HUES64 (cell line): ENCODE measurements around the gene ARAP1.

Experiments
- H3K27ac ChIP-seq: 2 replicates; pipeline ENCODE4 v1.7.0; 2013; ENCODE audit warnings: low read depth, low read length, inconsistent platforms
- H3K27me3 ChIP-seq: 2 replicates; pipeline ENCODE4 v1.6.1; 2013; ENCODE audit warnings: mild to moderate bottlenecking, low read length; ENCODE audit not compliant: insufficient read depth
- H3K36me3 ChIP-seq: 2 replicates; pipeline ENCODE4 v1.6.1; 2013; ENCODE audit warnings: mild to moderate bottlenecking, low read length; ENCODE audit not compliant: insufficient read depth
- H3K4me1 ChIP-seq: 2 replicates; pipeline ENCODE4 v1.6.1; 2013; ENCODE audit warnings: mild to moderate bottlenecking, low read length, moderate library complexity; ENCODE audit not compliant: insufficient read depth
- H3K4me3 ChIP-seq: 2 replicates; pipeline ENCODE4 v1.5.1; 2013; ENCODE audit warnings: mild to moderate bottlenecking, low read length, moderate library complexity
- H3K9ac ChIP-seq: 2 replicates; pipeline ENCODE4 v1.6.1; 2013; ENCODE audit warnings: mild to moderate bottlenecking, low read depth, low read length
- H3K9me3 ChIP-seq: 2 replicates; pipeline ENCODE4 v1.6.1; 2013; ENCODE audit warnings: low read depth, low read length; ENCODE audit not compliant: insufficient read depth
- WGBS: fragments of 150-250, 120-280 bp; methylation state at CpG from one replicate; pipeline ENCODE4 v1.1.7; 2013; ENCODE audit warnings: missing lambda C conversion rate; 5-methylcytosine and 5-hydroxymethylcytosine counted together

Gene ARAP1

DNA sequence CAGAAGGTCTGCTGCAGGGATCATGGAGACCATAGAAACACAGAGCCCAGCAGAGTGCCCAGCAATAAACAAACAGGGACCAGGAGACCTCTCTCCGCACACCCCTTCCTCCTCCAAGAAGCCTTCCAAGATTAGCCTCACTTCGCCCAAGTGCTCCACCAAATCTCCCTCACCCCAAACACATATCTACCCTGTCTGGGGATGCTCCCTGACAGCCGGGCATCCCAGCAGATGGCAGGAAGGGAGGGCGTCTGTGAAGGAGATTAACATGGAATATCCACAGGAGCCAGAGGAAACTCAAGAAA lies 26.5 kb downstream of the ARAP1 start:
- 90% methylated on average over 4 of the region's 4 CpGs for WGBS
- H3K27ac ChIP-seq = no peak overlapping the region
- no peak overlapping the region for H3K9ac ChIP-seq

DNA sequence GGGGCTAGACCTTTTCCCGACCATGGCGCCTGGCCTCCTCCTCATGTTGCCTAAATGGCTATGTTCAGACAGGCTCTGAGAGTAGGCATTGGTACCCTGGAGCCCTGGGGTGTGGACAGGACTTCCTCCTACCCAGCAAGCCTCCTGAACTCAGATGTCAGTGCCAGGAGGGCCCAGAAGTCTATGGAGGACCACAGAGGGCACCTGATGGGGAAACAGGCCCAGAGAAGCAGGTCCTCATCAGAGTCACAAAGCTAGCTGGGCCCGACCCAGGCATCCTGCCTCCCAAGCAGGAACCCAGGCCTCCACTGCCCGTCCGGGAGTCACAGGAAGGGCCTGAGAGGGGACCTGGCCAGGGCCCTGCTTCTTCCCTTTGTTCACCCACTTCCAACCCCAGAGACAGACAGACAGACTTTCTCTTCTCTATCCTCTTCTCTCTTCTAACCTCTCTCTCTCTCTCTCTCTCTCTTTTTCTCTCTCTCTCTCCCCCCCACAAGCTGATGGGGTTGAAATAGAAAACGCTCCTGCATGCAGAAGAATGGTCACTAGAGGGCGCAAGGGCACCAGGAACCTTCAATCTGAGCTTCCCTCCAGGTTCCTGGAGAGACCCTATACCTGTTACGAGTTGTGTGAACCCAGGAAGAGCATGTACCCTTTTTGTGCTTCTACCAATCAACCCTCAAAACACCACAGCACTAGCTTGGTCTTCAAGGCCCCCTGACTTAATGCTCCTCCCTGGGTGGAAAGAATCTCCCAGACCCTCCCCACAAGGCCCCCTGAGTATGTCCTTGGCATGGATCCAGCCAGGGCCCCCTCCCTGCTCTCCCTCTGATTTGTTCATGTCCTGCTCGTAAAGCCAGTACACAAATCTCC lies 27.1 kb downstream of the ARAP1 start:
- Histone ChIP-seq H3K27me3 (no peaks in the 10 kb centered on the region), H3K4me1 (peaks cover 7% of the 10 kb centered on the region; the same call in 1 of the 2 replicates), H3K9me3 (no peaks in the 10 kb centered on the region), H3K9ac (no peak overlapping the region), H3K4me3 (no peak overlapping the region), H3K27ac (no peak overlapping the region), H3K36me3 (peaks cover 11% of the 10 kb centered on the region; the same call in 1 of the 2 replicates)
- 63% methylated on average over 9 of the region's 9 CpGs for WGBS

More for the DNA sequence above, 26.5 kb downstream of the ARAP1 start:
- no peaks in the 10 kb centered on the region for H3K27me3 ChIP-seq
- no peaks in the 10 kb centered on the region for H3K9me3 ChIP-seq
- H3K36me3 ChIP-seq = peaks cover 11% of the 10 kb centered on the region; the same call in 1 of the 2 replicates
- H3K4me1 ChIP-seq = peaks cover 11% of the 10 kb centered on the region; the same call in 1 of the 2 replicates
- H3K4me3 ChIP-seq = no peak overlapping the region

DNA sequence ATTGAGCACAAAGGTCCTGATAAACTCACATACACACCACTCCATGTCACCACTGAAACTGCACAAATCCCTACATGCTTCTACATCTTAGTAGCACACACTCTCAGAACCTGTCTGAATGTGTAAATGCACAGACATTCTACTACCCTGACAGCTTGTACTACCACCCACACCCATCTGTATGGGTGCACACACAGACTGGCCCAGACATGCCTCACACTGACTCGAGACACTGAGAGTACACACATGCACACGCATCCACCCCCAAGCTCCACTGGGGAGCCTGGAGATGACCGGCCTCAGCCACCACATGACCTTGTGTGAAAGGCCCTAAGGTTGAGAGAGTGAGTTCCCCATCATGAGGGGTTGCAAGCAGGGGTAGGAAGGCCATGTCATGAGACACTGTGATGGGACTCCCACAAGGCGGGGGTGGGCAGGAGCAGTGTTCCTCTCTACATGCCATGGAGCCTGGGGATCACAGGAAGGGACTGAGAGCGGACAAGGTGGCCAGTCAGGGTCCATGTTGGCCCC lies 28.1 kb downstream of the ARAP1 start:
- Histone ChIP-seq H3K36me3 (peaks cover 11% of the 10 kb centered on the region; the same call in 1 of the 2 replicates), H3K4me3 (no peak overlapping the region), H3K4me1 (peaks cover 4% of the 10 kb centered on the region; the same call in 1 of the 2 replicates), H3K9ac (no peak overlapping the region), H3K27me3 (no peaks in the 10 kb centered on the region), H3K27ac (no peak overlapping the region), H3K9me3 (no peaks in the 10 kb centered on the region)
- 95% methylated on average over 5 of the region's 5 CpGs for WGBS

DNA sequence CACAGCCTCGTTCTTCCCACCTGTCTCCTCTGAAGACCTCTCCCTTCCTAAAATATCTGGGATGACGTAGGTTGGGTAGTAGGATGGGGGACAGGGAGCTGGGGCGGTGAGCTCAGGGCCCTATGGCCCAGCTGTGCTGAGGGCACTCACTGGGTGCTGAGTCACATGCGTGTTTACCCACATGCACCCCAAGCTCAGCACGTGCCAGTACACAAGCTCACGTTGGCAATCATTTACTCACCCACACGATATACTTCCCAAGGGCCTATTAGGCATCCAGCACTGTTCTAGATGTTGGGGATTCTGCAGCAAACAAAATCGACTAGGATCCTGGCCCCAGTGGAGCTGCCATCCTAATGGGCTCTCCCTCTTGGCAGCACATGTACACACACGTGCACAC lies 28.7 kb downstream of the ARAP1 start:
- Histone ChIP-seq H3K27me3 (no peaks in the 10 kb centered on the region), H3K27ac (no peak overlapping the region), H3K9me3 (no peaks in the 10 kb centered on the region), H3K9ac (no peak overlapping the region), H3K36me3 (peaks cover 14% of the 10 kb centered on the region; the same call in 1 of the 2 replicates), H3K4me1 (peaks cover 4% of the 10 kb centered on the region; the same call in 1 of the 2 replicates), H3K4me3 (no peak overlapping the region)
- WGBS = 95% methylated on average over 8 of the region's 9 CpGs

DNA sequence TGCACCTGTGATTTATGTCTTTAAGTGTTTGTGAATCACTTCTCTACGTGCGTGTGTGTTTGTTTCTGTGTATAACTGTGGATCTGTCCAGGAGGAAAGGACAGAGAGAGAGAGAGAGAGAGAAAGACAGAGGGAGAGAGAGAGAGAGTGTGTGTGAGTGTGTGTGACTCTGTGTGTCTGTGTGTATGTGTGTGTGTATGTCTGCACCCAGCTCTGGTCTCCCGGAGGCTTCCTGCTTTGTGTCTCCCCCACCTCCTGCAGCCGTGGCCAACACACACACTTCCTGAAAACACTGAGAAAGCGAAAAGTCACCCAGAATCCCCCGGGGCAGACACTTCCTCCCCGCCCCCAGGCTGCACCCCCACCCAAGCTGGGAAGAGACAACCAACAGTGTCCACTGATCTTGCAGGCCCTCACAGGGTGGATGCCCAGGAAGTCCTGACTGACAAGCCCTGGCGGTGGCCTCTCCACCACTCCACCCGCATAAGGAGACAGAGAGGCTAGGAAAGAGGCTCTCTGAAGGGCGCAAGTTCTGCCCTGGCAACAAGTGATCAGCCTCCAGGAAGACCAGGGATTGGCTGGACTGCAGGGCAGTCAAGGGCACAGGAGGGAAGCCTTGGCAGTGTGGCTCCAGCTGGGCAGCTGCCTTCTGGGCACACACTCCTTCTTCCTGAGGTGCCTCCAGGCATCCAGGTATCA lies 30.0 kb downstream of the ARAP1 start:
- Histone ChIP-seq H3K4me3 (no peak overlapping the region), H3K27me3 (no peaks in the 10 kb centered on the region), H3K9ac (0 out of 2 replicates have a peak overlapping the region, but pooled peaks have one; percentile 21), H3K36me3 (peaks cover 14% of the 10 kb centered on the region; the same call in 1 of the 2 replicates), H3K27ac (no peak overlapping the region; the same call in 1 of the 2 replicates), H3K9me3 (no peaks in the 10 kb centered on the region), H3K4me1 (peaks cover 4% of the 10 kb centered on the region; the same call in 1 of the 2 replicates)
- 75% methylated on average over 10 of the region's 10 CpGs for WGBS

DNA sequence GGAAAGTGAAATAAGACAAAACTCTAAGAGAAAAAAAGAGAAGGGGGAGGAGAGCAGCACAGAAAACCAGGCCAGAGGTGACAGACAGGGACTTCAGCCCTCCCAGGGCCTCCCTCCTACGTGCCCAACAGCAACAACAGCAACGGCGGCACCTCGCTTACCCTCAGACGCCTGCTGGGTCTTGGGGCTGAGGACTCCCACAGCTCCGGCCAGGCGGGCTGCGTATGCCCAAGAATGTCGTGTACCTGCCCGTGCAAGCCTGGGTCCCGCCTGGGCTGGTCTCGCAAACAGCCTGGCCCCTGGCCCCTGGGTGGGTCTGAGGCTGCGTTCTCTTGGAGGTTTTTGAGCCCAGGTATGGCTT lies 30.5 kb downstream of the ARAP1 start:
- Histone ChIP-seq H3K9me3 (no peaks in the 10 kb centered on the region), H3K9ac (0 out of 2 replicates have a peak overlapping the region, but pooled peaks have one; percentile 21), H3K36me3 (peaks cover 14% of the 10 kb centered on the region; the same call in 1 of the 2 replicates), H3K27ac (no peak overlapping the region), H3K4me3 (no peak overlapping the region), H3K4me1 (peaks cover 4% of the 10 kb centered on the region; the same call in 1 of the 2 replicates), H3K27me3 (no peaks in the 10 kb centered on the region)
- WGBS = 83% methylated on average over 13 of the region's 13 CpGs

DNA sequence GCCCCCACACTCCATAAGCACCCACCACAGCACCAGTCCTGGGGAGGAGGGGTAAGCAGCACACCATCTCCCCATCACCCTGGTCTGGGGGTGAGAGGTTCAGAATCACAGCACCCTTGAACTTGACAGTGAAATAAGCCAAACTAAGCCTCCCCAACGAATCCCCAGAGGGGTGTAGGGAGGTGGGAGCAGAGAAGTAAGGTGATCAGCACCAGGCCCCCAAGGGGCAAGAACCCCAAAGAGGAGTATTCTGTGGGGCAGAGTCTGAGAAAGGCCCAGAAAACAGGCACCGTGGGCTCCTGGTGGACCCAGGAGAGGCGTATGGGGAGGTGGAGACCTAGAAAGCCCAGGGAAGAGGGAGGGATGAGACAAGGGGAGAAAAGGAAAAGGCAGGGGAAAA lies 30.9 kb downstream of the ARAP1 start:
- Histone ChIP-seq H3K36me3 (peaks cover 13% of the 10 kb centered on the region; the same call in 1 of the 2 replicates), H3K9ac (no peak overlapping the region), H3K4me3 (no peak overlapping the region), H3K27me3 (no peaks in the 10 kb centered on the region), H3K9me3 (no peaks in the 10 kb centered on the region), H3K4me1 (peaks cover 4% of the 10 kb centered on the region; the same call in 1 of the 2 replicates), H3K27ac (no peak overlapping the region)
- WGBS = 84% methylated on average over 3 of the region's 3 CpGs

DNA sequence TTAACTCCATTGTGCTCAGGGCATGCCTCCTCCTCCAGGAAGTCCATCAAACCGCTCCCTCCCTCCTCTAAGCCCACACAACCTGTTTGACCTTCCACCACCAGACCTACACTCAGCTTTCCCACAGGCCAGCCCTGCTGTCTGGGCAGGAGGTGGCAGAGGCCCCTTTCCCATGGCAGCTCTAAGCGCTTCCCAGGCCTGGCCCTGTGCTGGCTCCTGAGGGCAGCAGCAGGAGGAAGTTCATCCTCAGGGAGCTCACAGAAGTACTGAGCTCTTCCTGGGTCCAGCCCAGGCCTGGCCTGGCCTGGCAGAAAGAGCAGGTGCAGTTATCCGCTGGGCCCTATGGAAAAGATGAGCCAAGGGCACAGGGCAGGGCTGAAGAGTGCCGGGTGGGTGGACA lies 31.4 kb downstream of the ARAP1 start:
- no peaks in the 10 kb centered on the region for H3K9me3 ChIP-seq
- H3K4me3 ChIP-seq = no peak overlapping the region
- no peaks in the 10 kb centered on the region for H3K27me3 ChIP-seq
- H3K27ac ChIP-seq = no peak overlapping the region
- 92% methylated on average over 4 of the region's 4 CpGs for WGBS
- no peak overlapping the region for H3K9ac ChIP-seq
- peaks cover 4% of the 10 kb centered on the region; the same call in 1 of the 2 replicates for H3K4me1 ChIP-seq
- H3K36me3 ChIP-seq = peaks cover 9% of the 10 kb centered on the region; the same call in 1 of the 2 replicates

DNA sequence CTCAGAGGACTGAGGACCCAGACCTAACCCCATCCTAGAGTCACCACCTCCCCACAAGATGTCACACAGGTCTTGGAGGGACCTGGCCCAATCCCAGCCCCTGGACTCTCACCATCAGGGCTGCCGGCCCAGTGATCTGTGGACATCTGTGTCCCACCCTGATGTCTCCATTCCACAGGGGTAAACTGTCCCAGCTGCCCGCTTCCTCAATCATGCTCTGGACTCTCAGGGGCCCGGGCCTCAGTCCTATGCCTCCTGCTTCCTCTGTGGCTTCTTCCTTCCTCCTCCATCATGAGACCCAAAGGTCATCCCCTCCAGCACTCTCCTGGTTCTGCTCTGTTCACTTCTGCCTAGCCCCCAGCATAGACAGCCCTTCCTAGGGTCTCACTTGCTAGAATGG lies 32.2 kb downstream of the ARAP1 start:
- Histone ChIP-seq H3K27ac (no peak overlapping the region), H3K9ac (no peak overlapping the region), H3K27me3 (no peaks in the 10 kb centered on the region), H3K9me3 (no peaks in the 10 kb centered on the region), H3K4me3 (no peak overlapping the region), H3K4me1 (0 out of 2 replicates have a peak, but pooled peaks cover 4% of the 10 kb centered on the region), H3K36me3 (peaks cover 9% of the 10 kb centered on the region; the same call in 1 of the 2 replicates)
- 92% methylated on average over 3 of the region's 3 CpGs for WGBS

DNA sequence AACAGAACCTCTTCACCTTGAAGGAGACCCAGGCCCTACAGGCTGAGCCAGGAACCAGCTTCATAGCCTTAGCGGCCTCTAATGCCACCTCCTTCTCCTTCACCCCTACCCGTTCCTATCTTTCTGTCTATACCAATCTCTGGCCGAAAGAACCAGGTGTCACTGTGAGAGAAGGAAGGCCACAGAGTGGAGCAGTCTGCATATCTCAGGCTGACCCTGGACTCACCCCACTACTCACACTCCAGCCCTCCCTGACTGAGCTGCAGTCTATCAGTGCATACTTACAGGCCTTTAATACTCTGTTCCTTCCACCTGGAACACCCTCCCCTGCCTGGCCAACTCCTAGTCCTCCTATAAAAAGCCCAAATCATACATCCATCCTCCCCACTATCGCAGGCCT lies 32.7 kb downstream of the ARAP1 start:
- WGBS = 89% methylated on average over 4 of the region's 4 CpGs
- no peak overlapping the region for H3K4me3 ChIP-seq

DNA sequence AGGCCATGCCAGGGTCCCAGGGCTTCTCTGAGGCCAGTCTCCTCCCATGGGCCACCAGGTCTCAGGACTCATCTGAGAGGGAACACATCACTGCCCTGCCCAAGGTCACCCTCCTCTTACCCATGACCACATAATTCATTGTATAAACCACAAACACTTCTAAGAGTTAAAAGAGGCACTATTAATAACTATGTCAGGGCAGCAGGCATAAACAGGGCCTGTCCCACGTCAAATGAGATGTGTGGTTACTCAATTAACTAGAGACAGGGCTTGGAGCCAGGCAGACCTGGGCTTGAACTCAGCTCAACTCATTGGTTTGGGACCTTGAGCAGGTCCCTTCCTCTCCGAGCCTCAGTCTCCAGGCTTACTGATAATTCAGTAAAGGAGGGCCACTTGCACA lies 33.1 kb downstream of the ARAP1 start:
- Histone ChIP-seq H3K4me3 (no peak overlapping the region), H3K27me3 (no peaks in the 10 kb centered on the region), H3K4me1 (0 out of 2 replicates have a peak, but pooled peaks cover 4% of the 10 kb centered on the region), H3K36me3 (peaks cover 7% of the 10 kb centered on the region; the same call in 1 of the 2 replicates), H3K27ac (no peak overlapping the region), H3K9me3 (no peaks in the 10 kb centered on the region), H3K9ac (no peak overlapping the region)
- WGBS = 85% methylated on average over 2 of the region's 2 CpGs

More for the DNA sequence above, 32.7 kb downstream of the ARAP1 start:
- H3K36me3 ChIP-seq = peaks cover 9% of the 10 kb centered on the region; the same call in 1 of the 2 replicates
- no peaks in the 10 kb centered on the region for H3K27me3 ChIP-seq
- H3K4me1 ChIP-seq = 0 out of 2 replicates have a peak, but pooled peaks cover 4% of the 10 kb centered on the region
- H3K9ac ChIP-seq = no peak overlapping the region
- H3K27ac ChIP-seq = no peak overlapping the region
- H3K9me3 ChIP-seq = no peaks in the 10 kb centered on the region
